Testis (tissue), 3 donors: ENCODE results near the gene ZBED3. TPM values are rescaled to one million over a fixed set of nuclear protein-coding genes. Genes with fewer than 3 reads are reported as not detected.

ENCODE experiments used
- DNase-seq: peaks from one replicate; pipeline ENCODE4 v3.0.0-alpha.2; 2019
- H3K27ac ChIP-seq, 2 donors: fragments of 200-600 bp; sonication (generic); one replicate each; pipeline ENCODE4 v1.5.1; 2019
- H3K27me3 ChIP-seq: fragments of 200-600 bp; sonication (generic); one replicate; pipeline ENCODE4 v1.5.1; 2019
- H3K36me3 ChIP-seq: fragments of 200-600 bp; sonication (generic); one replicate; pipeline ENCODE4 v1.5.1; 2017; ENCODE audit warnings: low read depth; ENCODE audit errors: missing control alignments
- H3K4me1 ChIP-seq: fragments of 200-600 bp; sonication (generic); one replicate; pipeline ENCODE4 v1.5.1; 2019
- H3K4me3 ChIP-seq, 2 donors: fragments of 200-600 bp; sonication (generic); one replicate each; pipeline ENCODE4 v1.5.1; 2017 to 2019
- H3K9me3 ChIP-seq: fragments of 200-600 bp; sonication (generic); one replicate; pipeline ENCODE4 v1.5.1; 2017
- CTCF ChIP-seq, 3 experiments: fragments of 450-650 bp in 2 of 3; fragments of 200-600 bp in 1 of 3; sonication (generic) in 1 of 3; IDR thresholded peaks; one replicate each; pipeline ENCODE4 v1.5.1; 2016 to 2019; ENCODE audit warnings: antibody characterized with exemption in 3 of 3, mild to moderate bottlenecking in 2 of 3, moderate library complexity in 1 of 3
- POLR2A ChIP-seq: fragments of 450-650 bp; IDR thresholded peaks from one replicate; pipeline ENCODE4 v1.6.1; 2017; ENCODE audit warnings: antibody characterized with exemption, mild to moderate bottlenecking, moderate library complexity
- WGBS, 2 donors: methylation state at CpG; one replicate each; pipeline ENCODE4 v1.1.5; 2018; 5-methylcytosine and 5-hydroxymethylcytosine counted together
- intact Hi-C: fragments of 100-400 bp; cut with DNase I; formaldehyde crosslinking; loops from one replicate; pipeline ENCODE4 v1.15.1; 2023; ENCODE audit warnings: low total_unique reads
- polyA plus RNA-seq: library from polyadenylated mRNA; stranded (reverse); fragments of 350-450 nt; fragmentation: Illumina TruSeq; extraction: RNeasy Lipid Tissue Mini Kit (QIAGEN cat#74804); gene quantifications from one replicate; pipeline ENCODE4 v1.2.3, GENCODE V29; 2014; ENCODE audit warnings: low read depth, low replicate concordance; ENCODE audit not compliant: insufficient read depth
- total RNA-seq, 2 donors: library from RNA; depleted of rRNA; stranded (reverse); fragments of >200 nt; gene quantifications; one replicate each; pipeline ENCODE4 v1.2.3, GENCODE V29; 2016

Gene ZBED3
- total and polyA plus RNA-seq, 3 donors from 2014 or later: 6.9 to 14.5 (median 7.9) TPM

- Histone ChIP-seq H3K36me3 (no peaks in the 10 kb centered on the region), H3K4me3 (no peak overlapping the region), H3K27me3 (no peaks in the 10 kb centered on the region), H3K9me3 (no peaks in the 10 kb centered on the region), H3K27ac (no peak overlapping the region), H3K4me1 (no peaks in the 10 kb centered on the region)
- no peak for TF ChIP-seq POLR2A
- no peak for TF ChIP-seq CTCF (IDR thresholded peaks at IDR 0.05)
- intact Hi-C loops: no loop called here
- WGBS, 2 donors: 93 to 100% methylated on average over 1 of the region's 1 CpG
- DNase-seq: no peak
These were observed 40.5 kb downstream of the ZBED3 start for GRCh38 chr5:77046416-77047073.

DNA sequence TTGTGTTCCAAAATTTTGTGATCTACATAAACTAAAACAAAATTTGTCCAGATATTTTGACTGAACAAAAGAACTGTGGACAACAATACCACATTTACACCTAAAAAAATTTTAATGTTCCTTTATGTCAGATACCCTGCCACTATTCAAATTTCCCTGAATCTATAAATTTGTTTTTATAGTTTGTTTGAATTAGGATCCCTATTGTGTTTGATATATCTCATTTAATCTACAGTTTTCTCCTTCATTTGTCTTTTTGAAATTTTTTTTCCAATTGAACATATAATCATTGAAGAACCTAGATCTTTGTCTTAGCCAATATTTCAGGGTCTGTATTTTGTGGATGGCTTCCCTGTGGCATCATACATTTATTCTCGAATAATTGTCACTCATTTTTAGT, 51.1 kb downstream of the ZBED3 start:
- no peak for DNase-seq
- Histone ChIP-seq H3K4me3 (no peak overlapping the region), H3K36me3 (no peaks in the 10 kb centered on the region), H3K27ac (no peak overlapping the region), H3K4me1 (peaks cover 5% of the 10 kb centered on the region), H3K9me3 (no peaks in the 10 kb centered on the region), H3K27me3 (no peaks in the 10 kb centered on the region)
- intact Hi-C loops: no loop called here
- WGBS, 2 donors: 90 to 92% methylated on average over 1 of the region's 1 CpG
- TF ChIP-seq POLR2A (no peak), CTCF (IDR thresholded peaks at IDR 0.05) (no peak)

DNA sequence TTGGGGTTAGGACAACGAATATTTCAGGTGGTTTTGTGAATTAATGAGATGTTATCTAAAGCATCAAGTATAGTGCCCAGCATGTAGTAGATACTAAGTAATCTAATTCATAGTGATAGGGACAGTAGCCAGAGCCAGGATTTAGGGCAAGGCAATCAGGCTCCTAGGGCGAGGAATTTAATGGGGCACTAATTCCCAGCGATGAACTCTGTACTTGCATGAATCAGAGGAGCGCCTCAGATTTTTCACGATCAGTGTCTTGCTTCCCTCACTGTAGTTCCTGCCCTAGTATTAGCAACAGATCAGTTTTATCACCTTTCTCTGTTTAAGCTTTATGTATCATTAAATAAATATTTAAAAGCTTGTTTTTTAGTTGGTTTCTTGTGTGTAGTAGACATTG, 53.7 kb downstream of the ZBED3 start:
- no peak for DNase-seq
- Histone ChIP-seq H3K27ac (no peak overlapping the region), H3K36me3 (no peaks in the 10 kb centered on the region), H3K4me3 (no peak overlapping the region), H3K9me3 (no peaks in the 10 kb centered on the region), H3K27me3 (no peaks in the 10 kb centered on the region), H3K4me1 (peaks cover 5% of the 10 kb centered on the region)
- TF ChIP-seq CTCF (IDR thresholded peaks at IDR 0.05): no peak
- WGBS, 2 donors: 74 to 76% methylated on average over 5 of the region's 5 CpGs
- intact Hi-C loops: no loop called here

DNA sequence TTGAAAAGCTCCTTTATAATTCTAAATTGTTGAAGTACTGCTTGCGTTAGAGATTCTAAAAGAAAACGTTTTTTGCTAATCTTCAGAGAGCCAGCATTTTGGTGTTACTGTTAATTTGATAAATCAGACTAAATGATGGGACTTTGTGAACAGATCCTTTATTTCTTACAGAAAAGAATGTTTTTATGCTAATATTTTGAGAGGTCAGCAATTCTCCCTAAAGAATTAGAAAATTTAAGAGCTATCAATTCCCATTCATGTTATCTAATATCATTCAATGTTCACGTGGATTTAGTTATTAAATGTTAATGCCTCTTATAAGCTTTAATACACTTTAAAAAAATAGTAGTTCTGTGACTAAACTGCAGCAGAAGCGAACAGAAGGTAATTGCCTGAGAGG, 54.5 kb downstream of the ZBED3 start:
- Histone ChIP-seq H3K36me3 (no peaks in the 10 kb centered on the region), H3K27ac (no peak overlapping the region), H3K9me3 (no peaks in the 10 kb centered on the region), H3K27me3 (no peaks in the 10 kb centered on the region), H3K4me3 (no peak overlapping the region), H3K4me1 (peaks cover 5% of the 10 kb centered on the region)
- intact Hi-C loops: no loop called here
- DNase-seq: no peak
- WGBS, 2 donors: 41 to 61% methylated on average over 4 of the region's 4 CpGs
- TF ChIP-seq CTCF (IDR thresholded peaks at IDR 0.05): no peak
- TF ChIP-seq POLR2A: no peak

DNA sequence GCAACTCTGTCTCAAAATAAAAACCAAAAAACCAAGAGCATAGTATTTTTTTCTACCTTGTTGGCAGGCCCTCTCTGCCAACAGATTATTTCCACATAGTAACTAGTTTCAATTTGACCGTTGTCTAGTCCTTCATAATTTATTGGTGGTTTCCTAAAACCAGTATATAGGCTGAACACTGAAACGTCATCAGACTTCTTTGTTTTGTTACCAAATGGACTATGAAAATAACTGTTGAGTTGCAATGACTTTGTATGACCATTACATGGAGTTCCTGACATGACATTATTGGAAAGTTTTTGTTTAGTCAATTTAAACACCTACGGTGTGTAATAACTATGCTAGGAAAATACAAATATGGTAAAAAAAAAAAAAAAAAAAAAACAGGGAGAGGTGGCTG, 55.2 kb downstream of the ZBED3 start:
- Histone ChIP-seq H3K4me1 (peaks cover 5% of the 10 kb centered on the region), H3K27ac (no peak overlapping the region), H3K9me3 (no peaks in the 10 kb centered on the region), H3K36me3 (no peaks in the 10 kb centered on the region), H3K4me3 (peak overlapping the region in 1 of 2 donors; percentile 99), H3K27me3 (no peaks in the 10 kb centered on the region)
- WGBS, 2 donors: 75 to 77% methylated on average over 3 of the region's 3 CpGs
- TF ChIP-seq POLR2A: no peak
- TF ChIP-seq CTCF (IDR thresholded peaks at IDR 0.05): no peak
- DNase-seq: no peak
- intact Hi-C loops: no loop called here
